Measurements from ENCODE around the gene STX11. TPM values are rescaled to one million over a fixed set of nuclear protein-coding genes. Genes with fewer than 3 reads are reported as not detected.
A peak's percentile ranks its signal among the peaks of the same experiment; 100 is the strongest.

STX11 gene
- total and polyA plus RNA-seq, 2 of the 13 experiments (the other 11 are each of a cell fraction or from before 2014, with no cell fraction given): 0.03 TPM; not detected in 1

- TF ChIP-seq ZXDC (CRISPR knock-in tag; IDR thresholded peaks at IDR 0.05) (no peak), HIC2 (CRISPR knock-in tag; IDR thresholded peaks at IDR 0.05; ENCODE audit: low read depth) (no peak), ZNF644 (CRISPR knock-in tag; IDR thresholded peaks at IDR 0.05; ENCODE audit: low read depth) (no peak), PAX8 (CRISPR knock-in tag; IDR thresholded peaks at IDR 0.05; ENCODE audit: borderline replicate concordance) (no peak), ZNF296 (CRISPR knock-in tag; conservative IDR thresholded peaks at IDR 0.05) (no peak), ZMYM2 (CRISPR knock-in tag; IDR thresholded peaks at IDR 0.05) (no peak), NRL (CRISPR knock-in tag; IDR thresholded peaks at IDR 0.05; ENCODE audit: borderline replicate concordance) (no peak)
Observed at GRCh38 chr6:144161975-144162374, 11.7 kb downstream of the STX11 start (continued).

GRCh38 chr6:144162977-144163376 lies 12.7 kb downstream of the STX11 start:
- H3K27ac ChIP-seq (ENCODE audit: extremely low read length, insufficient read depth, low read length): no peak overlapping the region
- H3K4me3 ChIP-seq (replicated peaks in 1 of 3; ENCODE audit: insufficient read depth in 1 of 3, low read depth in 2 of 3, low read length in 3 of 3): no peak overlapping the region
- no peak overlapping the region for H3K9ac ChIP-seq (ENCODE audit: insufficient read depth, low read depth, low read length)
- POLR2A ChIA-PET: no interaction called here
- no peaks in the 10 kb centered on the region for H3K9me3 ChIP-seq (ENCODE audit: low read length)
- TF ChIP-seq CEBPB (IDR thresholded peaks at IDR 0.05; ENCODE audit: borderline replicate concordance, low read depth, low read length) (peak; percentile 62), RARG (CRISPR knock-in tag; IDR thresholded peaks at IDR 0.05; ENCODE audit: low read depth) (no peak), GPN1 (CRISPR knock-in tag; IDR thresholded peaks at IDR 0.05; ENCODE audit: borderline replicate concordance) (no peak)
- no peaks in the 10 kb centered on the region for H3K4me1 ChIP-seq (ENCODE audit: insufficient read depth, low read length)
- no peaks in the 10 kb centered on the region for H3K36me3 ChIP-seq (replicated peaks in 1 of 2; ENCODE audit: control insufficient read depth in 1 of 2, insufficient read depth in 2 of 2, low read length in 2 of 2)
- intact Hi-C loops (cut with micrococcal nuclease; ENCODE audit: unreplicated experiment) (no loop called here), in situ Hi-C loops (cut with HindIII; ENCODE audit: extremely low pct_ligation_motif_present, low pct_unique_long_range_greater_than_20kb) (no loop called here)
- DNase-seq (ENCODE audit: low spot score): no peak
- FAIRE-seq: no peak
- H3K79me2 ChIP-seq (ENCODE audit: insufficient read depth, low read length): no peaks in the 10 kb centered on the region
- no peak overlapping the region for H2AFZ ChIP-seq (ENCODE audit: low read length)
- WGBS (ENCODE audit: low lambda C conversion rate): 72% methylated on average over 7 of the region's 7 CpGs
- CTCF ChIA-PET (ENCODE audit: low intra/inter-chr PET ratio, low total read pairs): no interaction called here
- ATAC-seq: no peak
- BruUV-seq (replicated peaks): no TSS peak
- no peaks in the 10 kb centered on the region for H3K27me3 ChIP-seq (ENCODE audit: control insufficient read depth in 1 of 2, insufficient read depth in 2 of 2, low read length in 2 of 2)
- H4K20me1 ChIP-seq (ENCODE audit: insufficient read depth, low read length): no peaks in the 10 kb centered on the region
- no peak overlapping the region for H3K4me2 ChIP-seq (ENCODE audit: low read depth, low read length)

Data from HepG2 (cell line).